ENCODE data around the gene GVQW3. TPM values are rescaled to one million over a fixed set of nuclear protein-coding genes. Genes with fewer than 3 reads are reported as not detected.

GVQW3 gene
- total and polyA plus RNA-seq, 2 of the 13 experiments (the other 11 are each of a cell fraction or from before 2014, with no cell fraction given) = 5.0 to 5.6 TPM

GRCh38 chr11:76361374-76361773, 19.7 kb upstream of the GVQW3 start (continued):
- TF ChIP-seq NFAT5 (CRISPR knock-in tag; IDR thresholded peaks at IDR 0.05) (no peak), NFIB (CRISPR knock-in tag; IDR thresholded peaks at IDR 0.05; ENCODE audit: borderline replicate concordance) (no peak)

- DNase-seq (ENCODE audit: low spot score) (no peak), FAIRE-seq (no peak), ATAC-seq (no peak)
- Histone ChIP-seq H3K27me3 (ENCODE audit: control insufficient read depth in 1 of 2, insufficient read depth in 2 of 2, low read length in 2 of 2) (no peaks in the 10 kb centered on the region), H4K20me1 (ENCODE audit: insufficient read depth, low read length) (no peaks in the 10 kb centered on the region), H3K36me3 (replicated peaks in 1 of 2; ENCODE audit: control insufficient read depth in 1 of 2, insufficient read depth in 2 of 2, low read length in 2 of 2) (peaks cover 2 to 24% of the 10 kb centered on the region in 2 experiments; a peak in 3 of 5 replicates), H3K4me3 (replicated peaks in 1 of 3; ENCODE audit: insufficient read depth in 1 of 3, low read depth in 2 of 3, low read length in 3 of 3) (no peak overlapping the region), H3K27ac (ENCODE audit: extremely low read length, insufficient read depth, low read length) (no peak overlapping the region), H3K9ac (ENCODE audit: insufficient read depth, low read depth, low read length) (no peak overlapping the region), H2AFZ (ENCODE audit: low read length) (no peak overlapping the region), H3K9me3 (ENCODE audit: low read length) (no peaks in the 10 kb centered on the region), H3K4me1 (ENCODE audit: insufficient read depth, low read length) (peaks cover 12% of the 10 kb centered on the region), H3K4me2 (ENCODE audit: low read depth, low read length) (no peak overlapping the region), H3K79me2 (ENCODE audit: insufficient read depth, low read length) (peaks cover 11% of the 10 kb centered on the region)
- no peak for TF ChIP-seq CHCHD3 (CRISPR knock-in tag; IDR thresholded peaks at IDR 0.05)
- no peak for TF ChIP-seq JUN (CRISPR knock-in tag; IDR thresholded peaks at IDR 0.05)
- TF ChIP-seq CREB3 (CRISPR knock-in tag; IDR thresholded peaks at IDR 0.05) = no peak
- WGBS (ENCODE audit: low lambda C conversion rate) = 95% methylated on average over 2 of the region's 2 CpGs
- POLR2A ChIA-PET = no interaction called here
- no TSS peak for BruUV-seq (replicated peaks)
- in situ Hi-C loops (cut with HindIII; ENCODE audit: extremely low pct_ligation_motif_present, low pct_unique_long_range_greater_than_20kb) (no loop called here), intact Hi-C loops (cut with micrococcal nuclease; ENCODE audit: unreplicated experiment) (no loop called here)
- CTCF ChIA-PET (ENCODE audit: low intra/inter-chr PET ratio, low total read pairs) = no interaction called here
These were observed 19.3 kb upstream of the GVQW3 start for GRCh38 chr11:76361776-76362175.
